Calu3 (cell line): ENCODE data around the gene GYPB. TPM values are rescaled to one million over a fixed set of nuclear protein-coding genes. Genes with fewer than 3 reads are reported as not detected.
"Not testable (repeated sequence)": the region's sequence is repeated elsewhere in the genome, so short reads cannot be mapped to it uniquely, and the experiment has no call there.

ENCODE experiments used
- BruUV-seq: library from RNA; stranded (reverse); fragments of 400-500 nt; replicated peaks from 2 replicates; lab custom pipeline; 2021; lab: Mats Ljungman, UMichigan
- CTCF ChIA-PET: fragments of 300-600 bp; sonication (Branson Sonifier 250); formaldehyde crosslinking; loops from one replicate; lab custom pipeline; 2022; ENCODE audit warnings: antibody characterized with exemption; lab: Charles Lee
- DNase-seq: peaks from one replicate; pipeline ENCODE4 v3.0.0; 2022
- H3K27ac Mint-ChIP-seq: one replicate; pipeline ENCODE4 v1.8.0; 2022; ENCODE audit warnings: mixed read lengths; ENCODE audit not compliant: unreplicated experiment
- H3K27me3 Mint-ChIP-seq: one replicate; pipeline ENCODE4 v1.8.0; 2022; ENCODE audit warnings: mixed read lengths; ENCODE audit not compliant: unreplicated experiment
- H3K36me3 Mint-ChIP-seq: one replicate; pipeline ENCODE4 v1.8.0; 2022; ENCODE audit warnings: mild to moderate bottlenecking, moderate library complexity, mixed read lengths; ENCODE audit not compliant: insufficient read depth, unreplicated experiment
- H3K4me1 Mint-ChIP-seq: one replicate; pipeline ENCODE4 v1.8.0; 2022; ENCODE audit warnings: mild to moderate bottlenecking, low read depth, mixed read lengths; ENCODE audit not compliant: unreplicated experiment
- H3K4me3 Mint-ChIP-seq: one replicate; pipeline ENCODE4 v1.8.0; 2022; ENCODE audit warnings: mild to moderate bottlenecking, low read depth, moderate library complexity, mixed read lengths; ENCODE audit not compliant: unreplicated experiment
- H3K9me3 Mint-ChIP-seq: one replicate; pipeline ENCODE4 v1.8.0; 2022; ENCODE audit warnings: low read depth, mixed read lengths; ENCODE audit not compliant: unreplicated experiment
- intact Hi-C: fragments of 100-400 bp; cut with micrococcal nuclease; formaldehyde crosslinking; loops from one replicate; pipeline ENCODE4 v1.10.0; 2022; ENCODE audit not compliant: unreplicated experiment
- total RNA-seq: library from RNA; stranded (reverse); gene quantifications from 2 replicates; pipeline ENCODE4 v1.2.3, GENCODE V29; 2022

Gene GYPB
- total RNA-seq, 1 experiment from 2014 or later = not detected

GRCh38 chr4:144044936-144045335, 25.8 kb upstream of the GYPB start:
- CTCF ChIA-PET, H3K4me3 Mint-ChIP-seq, BruUV-seq, H3K27me3 Mint-ChIP-seq, H3K36me3 Mint-ChIP-seq, H3K27ac Mint-ChIP-seq, H3K9me3 Mint-ChIP-seq, DNase-seq, intact Hi-C loops, H3K4me1 Mint-ChIP-seq: not testable (repeated sequence)

GRCh38 chr4:144032580-144032979, 13.4 kb upstream of the GYPB start:
- H3K36me3 Mint-ChIP-seq, H3K4me3 Mint-ChIP-seq, H3K9me3 Mint-ChIP-seq: not testable (repeated sequence)

GRCh38 chr4:144031875-144032274, 12.7 kb upstream of the GYPB start:
- H3K36me3 Mint-ChIP-seq, H3K4me3 Mint-ChIP-seq, H3K4me1 Mint-ChIP-seq, H3K27ac Mint-ChIP-seq, intact Hi-C loops, BruUV-seq, CTCF ChIA-PET, H3K9me3 Mint-ChIP-seq, DNase-seq: not testable (repeated sequence)
- H3K27me3 Mint-ChIP-seq = peaks cover 10% of the 10 kb centered on the region

More at GRCh38 chr4:144032580-144032979, 13.4 kb upstream of the GYPB start:
- H3K4me1 Mint-ChIP-seq, BruUV-seq, CTCF ChIA-PET, DNase-seq, intact Hi-C loops, H3K27ac Mint-ChIP-seq: not testable (repeated sequence)
- peaks cover 10% of the 10 kb centered on the region for H3K27me3 Mint-ChIP-seq

GRCh38 chr4:144031369-144031768, 12.2 kb upstream of the GYPB start:
- peaks cover 10% of the 10 kb centered on the region for H3K27me3 Mint-ChIP-seq
- H3K36me3 Mint-ChIP-seq, H3K9me3 Mint-ChIP-seq, BruUV-seq, H3K4me1 Mint-ChIP-seq, CTCF ChIA-PET, intact Hi-C loops, H3K27ac Mint-ChIP-seq, DNase-seq, H3K4me3 Mint-ChIP-seq: not testable (repeated sequence)

GRCh38 chr4:144030708-144031107, 11.5 kb upstream of the GYPB start:
- H3K27ac Mint-ChIP-seq, H3K9me3 Mint-ChIP-seq, intact Hi-C loops, DNase-seq, BruUV-seq, H3K4me3 Mint-ChIP-seq, CTCF ChIA-PET, H3K4me1 Mint-ChIP-seq, H3K36me3 Mint-ChIP-seq: not testable (repeated sequence)
- H3K27me3 Mint-ChIP-seq = peaks cover 10% of the 10 kb centered on the region

- CTCF ChIA-PET, H3K4me1 Mint-ChIP-seq, H3K9me3 Mint-ChIP-seq, H3K4me3 Mint-ChIP-seq, DNase-seq, intact Hi-C loops, H3K36me3 Mint-ChIP-seq, H3K27ac Mint-ChIP-seq, BruUV-seq: not testable (repeated sequence)
- H3K27me3 Mint-ChIP-seq = peaks cover 10% of the 10 kb centered on the region
Measured at GRCh38 chr4:144026682-144027081, 7.5 kb upstream of the GYPB start.

- intact Hi-C loops = loop anchor here (5.0 kb wide), 1 partner anchor 252 kb away; no protein-coding TSS in a partner anchor
- H3K27me3 Mint-ChIP-seq, H3K9me3 Mint-ChIP-seq, BruUV-seq, DNase-seq, H3K36me3 Mint-ChIP-seq, H3K4me3 Mint-ChIP-seq, H3K27ac Mint-ChIP-seq, CTCF ChIA-PET, H3K4me1 Mint-ChIP-seq: not testable (repeated sequence)
Measured at GRCh38 chr4:144024399-144025053, 5.3 kb upstream of the GYPB start.

GRCh38 chr4:144022772-144023400, 3.7 kb upstream of the GYPB start:
- H3K4me1 Mint-ChIP-seq, H3K9me3 Mint-ChIP-seq, CTCF ChIA-PET, BruUV-seq, DNase-seq, H3K36me3 Mint-ChIP-seq, H3K27me3 Mint-ChIP-seq, H3K27ac Mint-ChIP-seq, H3K4me3 Mint-ChIP-seq: not testable (repeated sequence)
- intact Hi-C loops = loop anchor here (5.0 kb wide), 1 partner anchor 251 kb away; no protein-coding TSS in a partner anchor
